PC-9 (cell line): ENCODE results near the gene PELI1.

Source experiments
- CTCF ChIP-seq: fragments of 200-600 bp; sonication (generic); conservative IDR thresholded peaks from 2 replicates; pipeline ENCODE4 v1.6.1; 2017; ENCODE audit warnings: mixed run types, antibody characterized with exemption, mild to moderate bottlenecking, moderate library complexity
- EZH2 ChIP-seq: fragments of 200-600 bp; sonication (generic); IDR thresholded peaks from 2 replicates; pipeline ENCODE4 v1.8.0; 2017; ENCODE audit warnings: antibody characterized with exemption, low read depth

GRCh38 chr2:64192664-64193105 lies 48.5 kb upstream of the PELI1 start:
- TF ChIP-seq CTCF, result no peak
- TF ChIP-seq EZH2, result no peak
